Hepatocyte (in vitro differentiated cells): ENCODE measurements around the gene LHX4.

Experiments used
- CTCF ChIP-seq: fragments of 200-600 bp; sonication (generic); IDR thresholded peaks from 2 replicates; pipeline ENCODE4 v1.5.1; 2016; ENCODE audit warnings: antibody characterized with exemption, mild to moderate bottlenecking; ENCODE audit not compliant: poor library complexity
- EZH2 ChIP-seq: fragments of 200-600 bp; sonication (generic); IDR thresholded peaks from 2 replicates; pipeline ENCODE4 v1.6.1; 2016; ENCODE audit warnings: antibody characterized with exemption, mild to moderate bottlenecking, borderline replicate concordance
- EZH2phosphoT487 ChIP-seq: fragments of 200-600 bp; sonication (generic); IDR thresholded peaks from one replicate; pipeline ENCODE4 v1.6.1; 2018; ENCODE audit warnings: antibody characterized with exemption, mild to moderate bottlenecking, low read depth, moderate library complexity; ENCODE audit not compliant: unreplicated experiment, severe bottlenecking

GRCh38 chr1:180295999-180296398 is 65.9 kb downstream of the LHX4 start:
- TF ChIP-seq CTCF: no peak
- TF ChIP-seq EZH2phosphoT487: no peak
- TF ChIP-seq EZH2: no peak
